Osteoblast (primary cell): Measurements from ENCODE around the gene UCP3. TPM values are rescaled to one million over a fixed set of nuclear protein-coding genes. Genes with fewer than 3 reads are reported as not detected.

ENCODE experiments used
- DNase-seq: peaks from one replicate; pipeline ENCODE4 v3.0.0; 2011; ENCODE audit warnings: low spot score, mixed read lengths; ENCODE audit not compliant: insufficient read length; ENCODE audit errors: missing footprints
- H2AFZ ChIP-seq: 2 replicates; pipeline ENCODE4 v1.6.0; 2011; ENCODE audit warnings: mild to moderate bottlenecking, low read length
- H3K27ac ChIP-seq: 2 replicates; pipeline ENCODE4 v1.5.1; 2011; ENCODE audit warnings: mild to moderate bottlenecking, low read depth, low read length, moderate library complexity
- H3K27me3 ChIP-seq: 2 replicates; pipeline ENCODE4 v1.6.0; 2012; ENCODE audit warnings: mild to moderate bottlenecking, control low read depth, inconsistent platforms, low read length, moderate library complexity; ENCODE audit not compliant: insufficient read depth
- H3K36me3 ChIP-seq: 2 replicates; pipeline ENCODE4 v1.5.1; 2011; ENCODE audit warnings: mild to moderate bottlenecking, low read length, control low read depth, moderate library complexity; ENCODE audit not compliant: insufficient read depth
- H3K4me1 ChIP-seq: 2 replicates; pipeline ENCODE4 v1.5.1; 2011; ENCODE audit warnings: mild to moderate bottlenecking, low read length, control low read depth, moderate library complexity; ENCODE audit not compliant: insufficient read depth
- H3K4me2 ChIP-seq: 2 replicates; pipeline ENCODE4 v1.6.0; 2011; ENCODE audit warnings: mild to moderate bottlenecking, low read length; ENCODE audit not compliant: insufficient read depth
- H3K4me3 ChIP-seq: fragments of 200-600 bp; sonication (generic); 3 replicates; pipeline ENCODE4 v1.5.1; 2012; ENCODE audit warnings: mild to moderate bottlenecking, low read length, inconsistent platforms; ENCODE audit not compliant: insufficient read depth
- H3K79me2 ChIP-seq: 2 replicates; pipeline ENCODE4 v1.6.0; 2012; ENCODE audit warnings: mild to moderate bottlenecking, low read length, control low read depth, inconsistent platforms; ENCODE audit not compliant: insufficient read depth
- H3K9me3 ChIP-seq: 2 replicates; pipeline ENCODE4 v1.5.1; 2011; ENCODE audit warnings: low read depth, low read length, control low read depth
- H4K20me1 ChIP-seq: 2 replicates; pipeline ENCODE4 v1.6.0; 2012; ENCODE audit warnings: mild to moderate bottlenecking, low read length, control low read depth; ENCODE audit not compliant: insufficient read depth
- total RNA-seq: library from RNA; depleted of rRNA; stranded (reverse); fragments of >200 nt; gene quantifications from 2 replicates; pipeline ENCODE4 v1.2.3, GENCODE V29; 2012
- TF ChIP-seq, protein P1 (sequence below): IDR thresholded peaks from 2 replicates; pipeline ENCODE4 v1.5.1; 2011; ENCODE audit warnings: mild to moderate bottlenecking, low read depth, low read length, moderate library complexity; ENCODE audit errors: extremely low read depth

The UCP3 gene
- total RNA-seq, 1 donor, result under 0.01 TPM

DNA sequence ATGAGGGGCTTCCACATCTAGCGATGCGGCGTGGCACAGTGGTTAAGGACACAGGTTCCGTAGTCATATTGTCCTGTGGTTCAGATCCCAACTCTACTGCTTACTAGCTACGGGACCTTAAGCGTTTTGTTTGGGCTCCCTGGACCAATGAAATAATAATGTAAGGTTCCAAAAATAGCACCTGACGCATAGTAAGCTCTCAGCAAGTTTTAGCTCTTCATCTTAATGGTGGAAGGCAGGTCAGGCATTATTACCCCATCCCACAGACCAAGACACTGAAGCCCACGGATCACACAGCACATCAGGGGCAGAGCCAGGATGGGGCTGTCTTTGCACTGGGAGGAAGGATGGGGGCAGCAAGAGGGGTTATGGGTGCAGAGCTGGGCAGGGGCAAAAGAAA lies 45.0 kb downstream of the UCP3 start:
- H3K79me2 ChIP-seq, result no peaks in the 10 kb centered on the region
- no peaks in the 10 kb centered on the region for H4K20me1 ChIP-seq
- peaks cover 14% of the 10 kb centered on the region for H3K4me1 ChIP-seq
- TF ChIP-seq, protein P1, sequence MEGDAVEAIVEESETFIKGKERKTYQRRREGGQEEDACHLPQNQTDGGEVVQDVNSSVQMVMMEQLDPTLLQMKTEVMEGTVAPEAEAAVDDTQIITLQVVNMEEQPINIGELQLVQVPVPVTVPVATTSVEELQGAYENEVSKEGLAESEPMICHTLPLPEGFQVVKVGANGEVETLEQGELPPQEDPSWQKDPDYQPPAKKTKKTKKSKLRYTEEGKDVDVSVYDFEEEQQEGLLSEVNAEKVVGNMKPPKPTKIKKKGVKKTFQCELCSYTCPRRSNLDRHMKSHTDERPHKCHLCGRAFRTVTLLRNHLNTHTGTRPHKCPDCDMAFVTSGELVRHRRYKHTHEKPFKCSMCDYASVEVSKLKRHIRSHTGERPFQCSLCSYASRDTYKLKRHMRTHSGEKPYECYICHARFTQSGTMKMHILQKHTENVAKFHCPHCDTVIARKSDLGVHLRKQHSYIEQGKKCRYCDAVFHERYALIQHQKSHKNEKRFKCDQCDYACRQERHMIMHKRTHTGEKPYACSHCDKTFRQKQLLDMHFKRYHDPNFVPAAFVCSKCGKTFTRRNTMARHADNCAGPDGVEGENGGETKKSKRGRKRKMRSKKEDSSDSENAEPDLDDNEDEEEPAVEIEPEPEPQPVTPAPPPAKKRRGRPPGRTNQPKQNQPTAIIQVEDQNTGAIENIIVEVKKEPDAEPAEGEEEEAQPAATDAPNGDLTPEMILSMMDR, result no peak
- DNase-seq, result no peak
- no peak overlapping the region for H3K27ac ChIP-seq
- peaks cover 3% of the 10 kb centered on the region for H3K27me3 ChIP-seq
- H3K36me3 ChIP-seq, result no peaks in the 10 kb centered on the region
- peak overlapping the region; percentile 70 for H2AFZ ChIP-seq
- H3K9me3 ChIP-seq, result no peaks in the 10 kb centered on the region
- H3K4me2 ChIP-seq, result peak overlapping the region; percentile 69
- H3K4me3 ChIP-seq, result no peak overlapping the region

DNA sequence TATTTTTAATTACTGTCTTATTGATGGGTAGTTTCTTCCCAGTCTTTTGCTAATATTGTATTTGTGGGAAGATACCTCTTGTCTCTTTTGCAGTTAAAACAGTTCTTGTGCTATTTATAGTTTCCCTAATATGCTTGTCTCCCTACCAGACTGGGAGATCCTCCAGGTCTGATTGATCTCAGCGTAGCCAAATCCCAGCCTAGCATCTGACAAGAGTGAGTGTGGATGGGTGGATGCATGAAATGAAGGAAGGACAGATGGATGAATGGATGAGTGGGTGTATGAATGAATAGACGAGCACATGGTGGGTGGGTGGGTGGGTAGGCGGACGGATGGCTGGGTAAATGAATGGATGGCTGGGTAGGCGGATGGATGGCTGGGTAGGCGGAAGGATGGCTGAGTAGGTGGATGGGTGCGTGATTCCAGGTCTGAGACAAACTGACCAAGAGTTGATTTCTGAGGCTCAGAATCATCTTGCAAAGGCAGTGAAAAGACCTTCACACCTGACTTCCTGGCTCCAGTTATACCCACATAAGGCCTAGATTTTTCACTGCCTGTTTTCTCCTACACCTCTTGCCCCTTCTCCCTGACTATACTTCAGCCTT lies 46.7 kb downstream of the UCP3 start:
- TF ChIP-seq, protein P1, result no peak
- Histone ChIP-seq H2AFZ (no peak overlapping the region), H3K27ac (no peak overlapping the region), H3K9me3 (no peaks in the 10 kb centered on the region), H3K4me3 (no peak overlapping the region), H3K36me3 (no peaks in the 10 kb centered on the region), H3K4me1 (peaks cover 14% of the 10 kb centered on the region), H3K79me2 (no peaks in the 10 kb centered on the region), H3K4me2 (no peak overlapping the region), H3K27me3 (peaks cover 3% of the 10 kb centered on the region), H4K20me1 (no peaks in the 10 kb centered on the region)
- DNase-seq, result no peak

DNA sequence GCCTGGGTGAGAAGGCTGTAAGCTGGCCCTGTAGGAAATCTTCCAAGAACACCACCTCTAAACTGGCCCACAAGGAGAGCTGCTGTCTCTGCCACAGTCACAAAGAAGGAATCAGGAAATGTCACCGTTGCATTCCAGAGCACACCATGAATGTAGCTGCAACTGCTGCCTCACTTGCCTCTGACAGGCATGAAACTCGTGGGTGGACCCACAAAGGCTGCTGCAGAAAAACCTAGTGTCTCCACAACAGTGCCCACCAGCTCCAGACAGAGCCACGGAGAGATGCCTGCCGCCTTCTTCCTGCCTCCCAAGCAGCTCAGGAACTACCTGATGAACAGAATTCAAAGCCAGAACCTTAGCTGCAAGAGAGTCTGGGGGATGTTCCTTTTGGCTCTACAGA lies 47.6 kb downstream of the UCP3 start:
- Histone ChIP-seq H2AFZ (peak overlapping the region; percentile 23), H3K27ac (no peak overlapping the region), H3K4me2 (no peak overlapping the region), H3K27me3 (peaks cover 2% of the 10 kb centered on the region), H3K36me3 (no peaks in the 10 kb centered on the region), H3K9me3 (no peaks in the 10 kb centered on the region), H3K79me2 (no peaks in the 10 kb centered on the region), H4K20me1 (no peaks in the 10 kb centered on the region), H3K4me3 (no peak overlapping the region), H3K4me1 (peaks cover 14% of the 10 kb centered on the region)
- TF ChIP-seq, protein P1, result no peak
- DNase-seq, result no peak

DNA sequence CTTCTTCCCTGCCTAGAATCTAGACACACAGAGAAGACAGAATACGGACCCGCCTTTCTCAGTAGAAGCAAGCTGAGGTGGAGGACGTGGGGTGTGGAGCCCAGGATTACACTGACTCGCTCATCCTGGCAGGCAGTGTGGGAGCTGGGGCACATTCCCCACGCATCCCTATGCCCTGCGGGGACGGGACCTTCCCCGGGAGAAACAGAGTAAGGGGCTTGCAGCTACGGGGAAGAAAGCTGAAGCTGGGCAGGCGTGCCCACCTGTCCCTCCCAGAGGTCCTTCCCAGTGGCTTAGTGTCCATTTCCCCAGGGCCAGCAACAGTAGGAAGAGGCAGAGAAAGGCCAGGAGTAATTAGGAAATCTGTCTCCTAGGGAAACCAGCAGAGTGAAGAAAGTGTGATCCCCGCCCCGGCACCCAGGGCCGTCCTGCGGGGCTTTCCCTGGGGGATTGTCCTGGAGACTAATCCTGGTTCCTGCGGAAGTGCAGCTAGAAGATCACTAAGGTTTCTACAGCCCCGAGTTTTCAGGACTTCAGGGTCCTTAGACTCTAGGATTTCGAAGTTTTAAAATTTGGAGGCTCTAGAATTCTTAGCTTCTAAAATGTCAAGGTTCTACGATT lies 50.3 kb downstream of the UCP3 start:
- TF ChIP-seq, protein P1, result no peak
- Histone ChIP-seq H3K79me2 (no peaks in the 10 kb centered on the region), H3K9me3 (no peaks in the 10 kb centered on the region), H3K27me3 (no peaks in the 10 kb centered on the region), H2AFZ (no peak overlapping the region), H3K27ac (no peak overlapping the region), H3K4me3 (no peak overlapping the region), H3K36me3 (no peaks in the 10 kb centered on the region), H4K20me1 (no peaks in the 10 kb centered on the region), H3K4me2 (no peak overlapping the region), H3K4me1 (peaks cover 11% of the 10 kb centered on the region)
- no peak for DNase-seq
